PC-9 (cell line): ENCODE measurements around the gene NDC1. TPM values are rescaled to one million over a fixed set of nuclear protein-coding genes. Genes with fewer than 3 reads are reported as not detected.

ENCODE experiments used
- BruUV-seq: library from RNA; stranded (reverse); fragments of 400-500 nt; replicated peaks from 2 replicates; lab custom pipeline; 2021; lab: Mats Ljungman, UMichigan
- CTCF ChIA-PET: fragments of 300-600 bp; sonication (Branson Sonifier 250); formaldehyde crosslinking; loops from one replicate; lab custom pipeline; 2022; ENCODE audit warnings: antibody characterized with exemption; lab: Charles Lee
- POLR2A ChIA-PET: fragments of 300-600 bp; sonication (Branson Sonifier 250); formaldehyde crosslinking; loops from one replicate; lab custom pipeline; 2022; ENCODE audit warnings: antibody characterized with exemption; ENCODE audit not compliant: unreplicated experiment; lab: Charles Lee
- DNase-seq, 2 experiments: peaks; one replicate each; pipeline versions ENCODE4 v3.0.0 to v3.0.0-alpha.2; 2015 to 2022; ENCODE audit warnings: mixed read lengths in 1 of 2
- H2AFZ ChIP-seq: fragments of 200-600 bp; sonication (generic); 2 replicates; pipeline ENCODE4 v1.8.1; 2017; ENCODE audit warnings: antibody characterized with exemption
- H3F3A ChIP-seq: fragments of 200-600 bp; sonication (generic); 2 replicates; pipeline ENCODE4 v1.8.1; 2017; ENCODE audit warnings: antibody characterized with exemption, mild to moderate bottlenecking, low read depth; ENCODE audit not compliant: insufficient read depth
- H3K27ac ChIP-seq: fragments of 200-600 bp; sonication (generic); 2 replicates; pipeline ENCODE4 v1.6.1; 2016; ENCODE audit warnings: mixed run types
- H3K27me3 ChIP-seq: fragments of 200-600 bp; sonication (generic); 2 replicates; pipeline ENCODE4 v1.6.1; 2016; ENCODE audit warnings: low read depth, mixed run types; ENCODE audit not compliant: insufficient read depth
- H3K36me3 ChIP-seq: fragments of 200-600 bp; sonication (generic); 2 replicates; pipeline ENCODE4 v1.6.1; 2016; ENCODE audit warnings: low read depth, mixed run types
- H3K4me1 ChIP-seq: fragments of 200-600 bp; sonication (generic); replicated peaks from 2 replicates; pipeline ENCODE4 v1.6.1; 2016; ENCODE audit warnings: mixed run types; ENCODE audit not compliant: insufficient read depth
- H3K4me2 ChIP-seq: fragments of 200-600 bp; sonication (generic); 2 replicates; pipeline ENCODE4 v1.6.1; 2017; ENCODE audit warnings: mixed run types
- H3K4me3 ChIP-seq: fragments of 200-600 bp; sonication (generic); 2 replicates; pipeline ENCODE4 v1.6.1; 2016; ENCODE audit warnings: mixed run types
- H3K79me2 ChIP-seq: fragments of 200-600 bp; sonication (generic); 2 replicates; pipeline ENCODE4 v1.6.1; 2017; ENCODE audit warnings: low read depth, mixed run types
- H3K9me2 ChIP-seq: fragments of 200-600 bp; sonication (generic); 2 replicates; pipeline ENCODE4 v1.8.1; 2017; ENCODE audit warnings: mild to moderate bottlenecking; ENCODE audit not compliant: insufficient read depth
- H3K9me3 ChIP-seq: fragments of 200-600 bp; sonication (generic); 2 replicates; pipeline ENCODE4 v1.8.1; 2016; ENCODE audit warnings: low read depth; ENCODE audit not compliant: insufficient read depth
- H4K20me1 ChIP-seq: fragments of 200-600 bp; sonication (generic); 2 replicates; pipeline ENCODE4 v1.8.1; 2017; ENCODE audit not compliant: insufficient read depth
- EZH2 ChIP-seq: fragments of 200-600 bp; sonication (generic); IDR thresholded peaks from 2 replicates; pipeline ENCODE4 v1.8.0; 2017; ENCODE audit warnings: antibody characterized with exemption, low read depth
- intact Hi-C: fragments of 100-400 bp; cut with micrococcal nuclease; formaldehyde crosslinking; loops from one replicate; pipeline ENCODE4 v1.10.0; 2022; ENCODE audit not compliant: unreplicated experiment
- total RNA-seq: library from RNA; stranded (reverse); gene quantifications from 2 replicates; pipeline ENCODE4 v1.2.3, GENCODE V29; 2021
- TF ChIP-seq, protein P1 (sequence below): fragments of 200-600 bp; sonication (generic); conservative IDR thresholded peaks from 2 replicates; pipeline ENCODE4 v1.6.1; 2017; ENCODE audit warnings: mixed run types, antibody characterized with exemption, mild to moderate bottlenecking, moderate library complexity

The NDC1 gene
- total RNA-seq, 1 experiment from 2014 or later, result 47.6 TPM

DNA sequence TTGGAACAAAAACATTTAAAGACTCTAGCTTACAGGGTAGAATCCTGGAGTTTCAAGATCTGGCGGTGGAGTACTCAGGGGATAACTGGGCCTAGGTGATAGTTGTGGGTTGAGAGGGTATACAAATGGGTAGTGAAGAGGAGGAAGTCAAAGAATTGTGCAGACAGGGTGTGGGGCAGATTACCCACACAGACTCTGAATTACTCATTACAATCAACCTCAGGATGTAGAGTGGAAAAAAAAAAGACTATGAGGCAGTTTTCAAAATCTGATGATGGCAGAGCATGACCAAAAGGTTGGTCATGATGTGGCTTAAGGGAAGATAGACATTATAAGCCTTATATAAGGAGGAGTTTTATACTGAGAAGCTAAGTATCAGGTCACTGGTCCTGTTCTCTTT, 55.0 kb downstream of the NDC1 start:
- peaks cover 17% of the 10 kb centered on the region; the same call in 1 of the 2 replicates for H3K36me3 ChIP-seq

DNA sequence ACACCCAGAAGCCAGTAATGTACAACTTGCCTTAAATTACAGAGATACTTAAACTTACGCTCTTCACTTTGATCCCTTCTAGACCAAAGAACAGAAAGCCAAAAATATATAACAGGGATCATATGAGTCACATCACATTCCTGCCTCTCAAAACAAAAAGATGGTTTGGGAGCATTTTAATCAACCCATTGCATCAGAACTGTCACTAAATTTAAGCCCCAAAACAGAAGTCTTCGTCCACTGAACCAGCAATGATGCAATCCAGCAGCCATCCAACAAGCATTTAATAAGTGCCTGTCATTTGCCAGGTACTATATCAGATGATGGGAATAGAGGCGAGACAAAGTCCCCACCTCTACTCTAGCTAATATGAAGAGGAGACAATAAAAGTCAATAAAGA, 56.4 kb downstream of the NDC1 start:
- Histone ChIP-seq H3K4me3 (no peak overlapping the region), H3K27ac (no peak overlapping the region), H3F3A (no peaks in the 10 kb centered on the region), H3K4me2 (no peak overlapping the region), H3K27me3 (no peaks in the 10 kb centered on the region), H4K20me1 (no peaks in the 10 kb centered on the region), H3K9me3 (no peaks in the 10 kb centered on the region), H3K4me1 (no peaks in the 10 kb centered on the region), H3K36me3 (peaks cover 14% of the 10 kb centered on the region; the same call in 1 of the 2 replicates), H2AFZ (no peak overlapping the region), H3K9me2 (no peaks in the 10 kb centered on the region), H3K79me2 (no peaks in the 10 kb centered on the region)
- intact Hi-C loops, result no loop called here
- TF ChIP-seq, protein P1, sequence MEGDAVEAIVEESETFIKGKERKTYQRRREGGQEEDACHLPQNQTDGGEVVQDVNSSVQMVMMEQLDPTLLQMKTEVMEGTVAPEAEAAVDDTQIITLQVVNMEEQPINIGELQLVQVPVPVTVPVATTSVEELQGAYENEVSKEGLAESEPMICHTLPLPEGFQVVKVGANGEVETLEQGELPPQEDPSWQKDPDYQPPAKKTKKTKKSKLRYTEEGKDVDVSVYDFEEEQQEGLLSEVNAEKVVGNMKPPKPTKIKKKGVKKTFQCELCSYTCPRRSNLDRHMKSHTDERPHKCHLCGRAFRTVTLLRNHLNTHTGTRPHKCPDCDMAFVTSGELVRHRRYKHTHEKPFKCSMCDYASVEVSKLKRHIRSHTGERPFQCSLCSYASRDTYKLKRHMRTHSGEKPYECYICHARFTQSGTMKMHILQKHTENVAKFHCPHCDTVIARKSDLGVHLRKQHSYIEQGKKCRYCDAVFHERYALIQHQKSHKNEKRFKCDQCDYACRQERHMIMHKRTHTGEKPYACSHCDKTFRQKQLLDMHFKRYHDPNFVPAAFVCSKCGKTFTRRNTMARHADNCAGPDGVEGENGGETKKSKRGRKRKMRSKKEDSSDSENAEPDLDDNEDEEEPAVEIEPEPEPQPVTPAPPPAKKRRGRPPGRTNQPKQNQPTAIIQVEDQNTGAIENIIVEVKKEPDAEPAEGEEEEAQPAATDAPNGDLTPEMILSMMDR, result no peak
- no peak for TF ChIP-seq EZH2
- DNase-seq, result no peak
- ChIA-PET CTCF (no interaction called here), POLR2A (no interaction called here)
- BruUV-seq, result no TSS peak

More for the DNA sequence above, 55.0 kb downstream of the NDC1 start:
- H3K27ac ChIP-seq, result no peak overlapping the region
- no peaks in the 10 kb centered on the region for H4K20me1 ChIP-seq
- ChIA-PET POLR2A (no interaction called here), CTCF (no interaction called here)
- no peaks in the 10 kb centered on the region; the same call in 1 of the 2 replicates for H3F3A ChIP-seq
- H3K4me2 ChIP-seq, result no peak overlapping the region
- H3K4me1 ChIP-seq, result no peaks in the 10 kb centered on the region
- H3K9me2 ChIP-seq, result no peaks in the 10 kb centered on the region
- DNase-seq, result no peak
- H3K27me3 ChIP-seq, result no peaks in the 10 kb centered on the region
- H2AFZ ChIP-seq, result no peak overlapping the region
- TF ChIP-seq, protein P1, result no peak
- TF ChIP-seq EZH2, result no peak
- H3K9me3 ChIP-seq, result no peaks in the 10 kb centered on the region
- BruUV-seq, result no TSS peak
- H3K79me2 ChIP-seq, result no peaks in the 10 kb centered on the region
- H3K4me3 ChIP-seq, result no peak overlapping the region
- intact Hi-C loops, result no loop called here

GRCh38 chr1:53777272-53777671, 60.8 kb downstream of the NDC1 start:
- ChIA-PET CTCF (no interaction called here), POLR2A (no interaction called here)
- BruUV-seq, result no TSS peak
- H3K36me3 ChIP-seq, result peaks cover 4% of the 10 kb centered on the region; the same call in 1 of the 2 replicates
- DNase-seq, result no peak
- no peaks in the 10 kb centered on the region for H4K20me1 ChIP-seq
- no peak overlapping the region for H2AFZ ChIP-seq
- intact Hi-C loops, result no loop called here
- no peak for TF ChIP-seq EZH2
- TF ChIP-seq, protein P1, result no peak
- no peaks in the 10 kb centered on the region for H3K9me2 ChIP-seq
- no peak overlapping the region for H3K27ac ChIP-seq
- H3K79me2 ChIP-seq, result no peaks in the 10 kb centered on the region
- no peaks in the 10 kb centered on the region for H3K4me1 ChIP-seq
- H3F3A ChIP-seq, result no peaks in the 10 kb centered on the region
- H3K27me3 ChIP-seq, result no peaks in the 10 kb centered on the region
- H3K4me2 ChIP-seq, result no peak overlapping the region
- H3K9me3 ChIP-seq, result no peaks in the 10 kb centered on the region
- H3K4me3 ChIP-seq, result no peak overlapping the region
